ENCODE measurements around the gene FLRT2. TPM values are rescaled to one million over a fixed set of nuclear protein-coding genes. Genes with fewer than 3 reads are reported as not detected.
A peak's percentile ranks its signal among the peaks of the same experiment; 100 is the strongest.

Gene FLRT2
- total RNA-seq, 1 donor from 2014 or later, result 227 TPM

- peaks cover 35% of the 10 kb centered on the region for H3K4me1 Mint-ChIP-seq (ENCODE audit: low read depth)
- H3K9me3 Mint-ChIP-seq (ENCODE audit: low read depth), result no peaks in the 10 kb centered on the region
- no peaks in the 10 kb centered on the region for H3K27me3 Mint-ChIP-seq (ENCODE audit: low read depth)
- no peak for DNase-seq (ENCODE audit: low spot score)
- peak overlapping the region; percentile 91 for H3K4me3 Mint-ChIP-seq (ENCODE audit: unreplicated experiment)
- no peaks in the 10 kb centered on the region for H3K36me3 Mint-ChIP-seq (ENCODE audit: low read depth)
- TF ChIP-seq, protein P1, sequence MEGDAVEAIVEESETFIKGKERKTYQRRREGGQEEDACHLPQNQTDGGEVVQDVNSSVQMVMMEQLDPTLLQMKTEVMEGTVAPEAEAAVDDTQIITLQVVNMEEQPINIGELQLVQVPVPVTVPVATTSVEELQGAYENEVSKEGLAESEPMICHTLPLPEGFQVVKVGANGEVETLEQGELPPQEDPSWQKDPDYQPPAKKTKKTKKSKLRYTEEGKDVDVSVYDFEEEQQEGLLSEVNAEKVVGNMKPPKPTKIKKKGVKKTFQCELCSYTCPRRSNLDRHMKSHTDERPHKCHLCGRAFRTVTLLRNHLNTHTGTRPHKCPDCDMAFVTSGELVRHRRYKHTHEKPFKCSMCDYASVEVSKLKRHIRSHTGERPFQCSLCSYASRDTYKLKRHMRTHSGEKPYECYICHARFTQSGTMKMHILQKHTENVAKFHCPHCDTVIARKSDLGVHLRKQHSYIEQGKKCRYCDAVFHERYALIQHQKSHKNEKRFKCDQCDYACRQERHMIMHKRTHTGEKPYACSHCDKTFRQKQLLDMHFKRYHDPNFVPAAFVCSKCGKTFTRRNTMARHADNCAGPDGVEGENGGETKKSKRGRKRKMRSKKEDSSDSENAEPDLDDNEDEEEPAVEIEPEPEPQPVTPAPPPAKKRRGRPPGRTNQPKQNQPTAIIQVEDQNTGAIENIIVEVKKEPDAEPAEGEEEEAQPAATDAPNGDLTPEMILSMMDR (IDR thresholded peaks at IDR 0.05), result no peak
- peak overlapping the region; percentile 98 for H3K27ac Mint-ChIP-seq (ENCODE audit: unreplicated experiment)
Measured at GRCh38 chr14:85527006-85527405, 2.9 kb upstream of the FLRT2 start.

GRCh38 chr14:85527445-85528035 lies 2.4 kb upstream of the FLRT2 start:
- Mint-ChIP-seq H3K27ac (ENCODE audit: unreplicated experiment) (peak overlapping the region; percentile 98), H3K4me3 (ENCODE audit: unreplicated experiment) (peak overlapping the region; percentile 91), H3K36me3 (ENCODE audit: low read depth) (no peaks in the 10 kb centered on the region), H3K9me3 (ENCODE audit: low read depth) (no peaks in the 10 kb centered on the region), H3K4me1 (ENCODE audit: low read depth) (peaks cover 34% of the 10 kb centered on the region), H3K27me3 (ENCODE audit: low read depth) (no peaks in the 10 kb centered on the region)
- no peak for DNase-seq (ENCODE audit: low spot score)
- TF ChIP-seq, protein P1 (IDR thresholded peaks at IDR 0.05), result no peak

GRCh38 chr14:85528080-85528896 lies 1.7 kb upstream of the FLRT2 start:
- DNase-seq (ENCODE audit: low spot score), result no peak
- Mint-ChIP-seq H3K27me3 (ENCODE audit: low read depth) (no peaks in the 10 kb centered on the region), H3K4me1 (ENCODE audit: low read depth) (peaks cover 31% of the 10 kb centered on the region), H3K4me3 (ENCODE audit: unreplicated experiment) (peak overlapping the region; percentile 91), H3K36me3 (ENCODE audit: low read depth) (no peaks in the 10 kb centered on the region), H3K9me3 (ENCODE audit: low read depth) (no peaks in the 10 kb centered on the region), H3K27ac (ENCODE audit: unreplicated experiment) (peak overlapping the region; percentile 98)
- TF ChIP-seq, protein P1 (IDR thresholded peaks at IDR 0.05), result peak; percentile 98

DNA sequence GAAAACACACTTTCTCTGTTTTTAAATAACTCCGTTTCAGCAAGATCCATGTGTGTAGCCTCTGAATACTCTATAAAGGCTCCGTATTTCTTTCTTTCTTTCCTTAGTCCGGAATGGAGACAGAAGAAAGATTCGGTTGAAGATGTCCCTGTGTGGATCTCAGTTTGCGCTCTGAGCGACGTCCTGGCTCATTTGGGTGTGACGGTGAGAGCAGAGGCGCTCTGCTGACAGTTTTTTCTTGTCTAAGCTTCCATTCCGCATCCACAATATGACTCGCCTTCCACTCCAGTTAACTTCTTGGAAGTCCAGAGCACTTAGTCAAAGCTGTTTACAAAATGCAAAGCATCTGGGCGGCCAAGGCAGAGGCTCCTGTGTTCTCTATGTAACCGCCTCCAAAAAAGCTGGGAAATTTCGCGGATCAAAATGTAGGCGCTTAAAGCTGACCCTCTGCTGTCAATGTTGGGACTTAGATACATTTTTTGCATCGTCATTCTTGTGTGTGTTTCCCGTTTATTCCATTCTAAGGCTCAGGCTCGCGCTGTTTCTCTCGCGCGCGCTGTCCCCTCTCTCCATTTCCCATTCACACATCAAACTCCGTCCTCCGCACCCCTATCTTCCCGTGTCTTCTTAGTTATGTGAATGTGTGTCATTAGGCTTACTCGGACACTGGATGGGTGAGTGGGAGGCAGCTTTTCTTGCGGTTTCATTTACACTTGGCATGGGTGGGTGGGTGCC lies 880 bp upstream of the FLRT2 start:
- Mint-ChIP-seq H3K27me3 (ENCODE audit: low read depth) (no peaks in the 10 kb centered on the region), H3K27ac (ENCODE audit: unreplicated experiment) (peak overlapping the region; percentile 98), H3K9me3 (ENCODE audit: low read depth) (no peaks in the 10 kb centered on the region), H3K4me3 (ENCODE audit: unreplicated experiment) (peak overlapping the region; percentile 91), H3K36me3 (ENCODE audit: low read depth) (no peaks in the 10 kb centered on the region), H3K4me1 (ENCODE audit: low read depth) (peaks cover 31% of the 10 kb centered on the region)
- TF ChIP-seq, protein P1 (IDR thresholded peaks at IDR 0.05), result peak; percentile 70
- DNase-seq (ENCODE audit: low spot score), result no peak

- TF ChIP-seq, protein P1 (IDR thresholded peaks at IDR 0.05), result no peak
- H3K27ac Mint-ChIP-seq (ENCODE audit: unreplicated experiment), result peak overlapping the region; percentile 98
- peaks cover 45% of the 10 kb centered on the region for H3K4me1 Mint-ChIP-seq (ENCODE audit: low read depth)
- no peaks in the 10 kb centered on the region for H3K27me3 Mint-ChIP-seq (ENCODE audit: low read depth)
- no peaks in the 10 kb centered on the region for H3K9me3 Mint-ChIP-seq (ENCODE audit: low read depth)
- H3K4me3 Mint-ChIP-seq (ENCODE audit: unreplicated experiment), result peak overlapping the region; percentile 91
- DNase-seq (ENCODE audit: low spot score), result no peak
- H3K36me3 Mint-ChIP-seq (ENCODE audit: low read depth), result no peaks in the 10 kb centered on the region
Measured at GRCh38 chr14:85530626-85531025, 682 bp downstream of the FLRT2 start.

Data from chondrocyte (in vitro differentiated cells).